ENCODE results near the gene C1RL. TPM values are rescaled to one million over a fixed set of nuclear protein-coding genes. Genes with fewer than 3 reads are reported as not detected.

C1RL gene
- total RNA-seq, 1 donor from 2014 or later = 11.0 TPM

DNA sequence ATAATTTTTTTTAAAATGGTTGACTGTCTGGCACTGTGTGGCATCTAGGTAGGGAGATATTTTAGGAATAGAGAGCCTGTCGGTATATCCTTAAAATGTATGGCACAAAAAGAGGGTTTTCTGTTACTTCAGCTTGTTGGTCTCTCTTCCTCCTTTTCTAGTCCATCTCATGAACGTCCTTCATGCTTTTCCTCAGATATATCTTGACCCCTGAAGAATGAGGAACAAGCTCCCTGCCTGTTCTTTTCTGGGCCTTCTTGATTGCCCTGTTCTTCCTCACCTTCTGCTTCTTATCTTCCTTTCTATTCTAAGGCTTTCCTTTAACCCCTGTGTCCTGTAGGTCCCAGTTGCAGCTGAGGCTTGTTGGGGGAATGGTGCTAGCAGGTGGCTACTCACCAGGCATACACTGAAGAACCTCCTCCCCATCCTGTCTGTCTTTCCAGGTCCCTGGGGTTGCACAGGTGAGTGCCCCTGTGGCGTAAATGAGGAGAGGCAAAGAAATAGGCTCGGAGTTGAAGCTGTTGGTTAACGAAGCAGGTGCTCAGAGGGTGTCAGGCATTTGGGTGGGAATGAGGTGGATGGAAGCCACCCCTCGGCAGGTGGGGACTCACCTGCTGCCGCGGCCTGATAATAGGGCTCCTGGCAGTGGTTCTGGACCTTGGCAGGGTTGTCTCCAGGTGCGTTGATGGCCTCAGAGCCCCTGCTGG lies 9.6 kb downstream of the C1RL start:
- H3K36me3 ChIP-seq (ENCODE audit: insufficient read depth, low read length) = no peaks in the 10 kb centered on the region
- no peak overlapping the region for H2AFZ ChIP-seq (ENCODE audit: low read depth, low read length)
- H3K79me2 ChIP-seq (ENCODE audit: insufficient read depth, low read length) = no peaks in the 10 kb centered on the region
- no peaks in the 10 kb centered on the region for H3K4me1 ChIP-seq (ENCODE audit: insufficient read depth, low read length)
- DNase-seq (ENCODE audit: low read depth) (no peak), FAIRE-seq (no peak)
- Mint-ChIP-seq H3K36me3 (ENCODE audit: low read depth, unreplicated experiment) (peaks cover 20% of the 10 kb centered on the region), H3K4me1 (ENCODE audit: low read depth, unreplicated experiment) (no peaks in the 10 kb centered on the region), H3K9me3 (ENCODE audit: unreplicated experiment) (peaks cover 3% of the 10 kb centered on the region), H3K4me3 (ENCODE audit: unreplicated experiment) (no peak overlapping the region), H3K27ac (ENCODE audit: unreplicated experiment) (no peak overlapping the region), H3K27me3 (ENCODE audit: low read depth, unreplicated experiment) (peaks cover 4% of the 10 kb centered on the region)
- TF ChIP-seq EZH2 (IDR thresholded peaks at IDR 0.05; ENCODE audit: insufficient read depth, low read length) = no peak
- TF ChIP-seq, protein P1, sequence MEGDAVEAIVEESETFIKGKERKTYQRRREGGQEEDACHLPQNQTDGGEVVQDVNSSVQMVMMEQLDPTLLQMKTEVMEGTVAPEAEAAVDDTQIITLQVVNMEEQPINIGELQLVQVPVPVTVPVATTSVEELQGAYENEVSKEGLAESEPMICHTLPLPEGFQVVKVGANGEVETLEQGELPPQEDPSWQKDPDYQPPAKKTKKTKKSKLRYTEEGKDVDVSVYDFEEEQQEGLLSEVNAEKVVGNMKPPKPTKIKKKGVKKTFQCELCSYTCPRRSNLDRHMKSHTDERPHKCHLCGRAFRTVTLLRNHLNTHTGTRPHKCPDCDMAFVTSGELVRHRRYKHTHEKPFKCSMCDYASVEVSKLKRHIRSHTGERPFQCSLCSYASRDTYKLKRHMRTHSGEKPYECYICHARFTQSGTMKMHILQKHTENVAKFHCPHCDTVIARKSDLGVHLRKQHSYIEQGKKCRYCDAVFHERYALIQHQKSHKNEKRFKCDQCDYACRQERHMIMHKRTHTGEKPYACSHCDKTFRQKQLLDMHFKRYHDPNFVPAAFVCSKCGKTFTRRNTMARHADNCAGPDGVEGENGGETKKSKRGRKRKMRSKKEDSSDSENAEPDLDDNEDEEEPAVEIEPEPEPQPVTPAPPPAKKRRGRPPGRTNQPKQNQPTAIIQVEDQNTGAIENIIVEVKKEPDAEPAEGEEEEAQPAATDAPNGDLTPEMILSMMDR (IDR thresholded peaks at IDR 0.05; ENCODE audit: insufficient read depth, low read depth, low read length) = no peak
- H3K27ac ChIP-seq (ENCODE audit: low read depth, low read length) = no peak overlapping the region
- H3K27me3 ChIP-seq (ENCODE audit: insufficient read depth, low read length) = no peaks in the 10 kb centered on the region
- no peak overlapping the region for H3K4me3 ChIP-seq (ENCODE audit: insufficient read depth, low read depth, low read length)
- peaks cover 5% of the 10 kb centered on the region for H4K20me1 ChIP-seq (ENCODE audit: insufficient read depth, low read length)
- H3K9ac ChIP-seq (ENCODE audit: low read length) = no peak overlapping the region
- H3K4me2 ChIP-seq (ENCODE audit: low read length) = no peak overlapping the region
- H3K9me3 ChIP-seq (ENCODE audit: insufficient read depth, low read depth, low read length) = no peaks in the 10 kb centered on the region

DNA sequence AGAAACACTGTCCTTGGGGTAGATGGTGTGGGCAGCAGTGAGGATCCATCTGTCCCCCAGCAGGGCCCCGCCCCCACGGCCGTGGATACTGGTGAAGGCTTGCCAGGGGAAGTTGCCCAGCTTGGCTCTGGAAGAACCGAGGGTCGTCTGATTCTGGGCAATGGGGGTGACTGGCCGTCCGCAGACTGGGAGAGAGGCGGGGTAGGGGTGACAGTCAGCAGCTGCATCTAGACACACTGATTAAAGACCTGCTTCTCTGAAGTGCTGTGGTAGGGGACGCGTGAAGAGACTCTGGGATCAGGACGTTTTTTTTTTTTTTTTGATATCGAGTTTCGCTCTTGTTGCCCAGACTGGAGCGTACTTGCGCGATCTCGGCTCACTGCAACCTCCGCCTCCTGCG lies 12.0 kb downstream of the C1RL start:
- H2AFZ ChIP-seq (ENCODE audit: low read depth, low read length) = no peak overlapping the region
- no peak for TF ChIP-seq EZH2 (IDR thresholded peaks at IDR 0.05; ENCODE audit: insufficient read depth, low read length)
- TF ChIP-seq, protein P1 (IDR thresholded peaks at IDR 0.05; ENCODE audit: insufficient read depth, low read depth, low read length) = no peak

More for the DNA sequence above, 12.0 kb downstream of the C1RL start:
- Histone ChIP-seq H3K79me2 (ENCODE audit: insufficient read depth, low read length) (no peaks in the 10 kb centered on the region), H3K27me3 (ENCODE audit: insufficient read depth, low read length) (peaks cover 3% of the 10 kb centered on the region), H4K20me1 (ENCODE audit: insufficient read depth, low read length) (peaks cover 3% of the 10 kb centered on the region), H3K4me3 (ENCODE audit: insufficient read depth, low read depth, low read length) (no peak overlapping the region), H3K27ac (ENCODE audit: low read depth, low read length) (no peak overlapping the region), H3K4me1 (ENCODE audit: insufficient read depth, low read length) (peaks cover 3% of the 10 kb centered on the region), H3K9me3 (ENCODE audit: insufficient read depth, low read depth, low read length) (no peaks in the 10 kb centered on the region), H3K36me3 (ENCODE audit: insufficient read depth, low read length) (no peaks in the 10 kb centered on the region), H3K9ac (ENCODE audit: low read length) (no peak overlapping the region), H3K4me2 (ENCODE audit: low read length) (no peak overlapping the region)
- FAIRE-seq (no peak), DNase-seq (ENCODE audit: low read depth) (no peak)
- Mint-ChIP-seq H3K4me1 (ENCODE audit: low read depth, unreplicated experiment) (no peaks in the 10 kb centered on the region), H3K27me3 (ENCODE audit: low read depth, unreplicated experiment) (peaks cover 4% of the 10 kb centered on the region), H3K36me3 (ENCODE audit: low read depth, unreplicated experiment) (peaks cover 12% of the 10 kb centered on the region), H3K4me3 (ENCODE audit: unreplicated experiment) (no peak overlapping the region), H3K9me3 (ENCODE audit: unreplicated experiment) (peaks cover under 1% of the 10 kb centered on the region), H3K27ac (ENCODE audit: unreplicated experiment) (no peak overlapping the region)

Data from astrocyte (in vitro differentiated cells and primary cell).